Activated CD4-positive, alpha-beta T cell treated with anti-CD3 and anti-CD28 coated beads for 36 hours (primary cell): Measurements from ENCODE around the gene NATD1. TPM values are rescaled to one million over a fixed set of nuclear protein-coding genes. Genes with fewer than 3 reads are reported as not detected.

ENCODE experiments used
- ATAC-seq: fragments of 200-7000 bp; cut with Tn5 transposase; one replicate; pipeline ENCODE4 v1.10.0; 2021; ENCODE audit warnings: mild to moderate bottlenecking, moderate library complexity
- CTCF ChIA-PET: fragments of 350-600 bp; sonication (Branson Sonifier 250); formaldehyde crosslinking; loops from one replicate; lab custom pipeline; 2021; ENCODE audit warnings: antibody characterized with exemption; lab: Charles Lee
- POLR2A ChIA-PET: fragments of 350-600 bp; sonication (Branson Sonifier 250); formaldehyde crosslinking; loops from one replicate; lab custom pipeline; 2021; ENCODE audit warnings: antibody characterized with exemption, inconsistent platforms; lab: Charles Lee
- DNase-seq: peaks from one replicate; pipeline ENCODE4 v3.0.0-alpha.2; 2020
- H3K27ac Mint-ChIP-seq: one replicate; pipeline ENCODE4 v1.8.0; 2021; ENCODE audit warnings: mixed read lengths
- H3K27me3 Mint-ChIP-seq: one replicate; pipeline ENCODE4 v1.8.0; 2021; ENCODE audit warnings: mixed read lengths
- H3K36me3 Mint-ChIP-seq: one replicate; pipeline ENCODE4 v1.8.0; 2021; ENCODE audit warnings: low read depth, mixed read lengths
- H3K4me1 Mint-ChIP-seq: one replicate; pipeline ENCODE4 v1.8.0; 2021; ENCODE audit warnings: mixed read lengths
- H3K4me3 Mint-ChIP-seq: one replicate; pipeline ENCODE4 v1.8.0; 2021; ENCODE audit warnings: mild to moderate bottlenecking, moderate library complexity, mixed read lengths
- H3K9me3 Mint-ChIP-seq: one replicate; pipeline ENCODE4 v1.8.0; 2021; ENCODE audit warnings: low read depth, mixed read lengths
- intact Hi-C, 2 experiments: fragments of 100-400 bp; cut with DNase I in 1 of 2; cut with micrococcal nuclease in 1 of 2; formaldehyde crosslinking; loops; one replicate each; pipeline versions ENCODE4 v1.14.2 to v1.15.1; 2022 to 2024; cut with DNase I, micrococcal nuclease
- total RNA-seq, 2 experiments: library from RNA; stranded (reverse); gene quantifications; one replicate each; pipeline ENCODE4 v1.2.3, GENCODE V29; 2021

The NATD1 gene
- total RNA-seq, 2 experiments from 2014 or later: 1.5 to 1.7 TPM

DNA sequence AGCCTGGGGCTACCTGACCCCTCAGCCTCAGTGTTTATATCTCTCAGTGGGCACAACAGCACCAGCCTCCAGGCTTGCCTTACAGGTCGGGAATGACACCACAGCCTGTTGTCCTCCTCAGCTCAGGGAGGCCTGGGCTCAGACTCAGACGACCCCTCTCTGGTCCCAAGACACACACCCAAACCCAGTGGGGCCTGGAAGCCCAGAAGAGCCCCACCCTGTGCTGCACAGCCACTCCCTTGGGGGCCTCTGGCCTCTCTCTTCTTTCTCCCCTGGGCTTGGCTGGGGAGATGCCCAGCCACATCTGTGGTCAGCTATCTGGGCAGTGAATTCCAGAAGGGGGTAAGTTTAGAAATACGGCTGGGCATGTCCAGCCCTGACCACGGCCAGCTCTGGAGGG, 2.4 kb downstream of the NATD1 start:
- Mint-ChIP-seq H3K36me3 (no peaks in the 10 kb centered on the region), H3K9me3 (no peaks in the 10 kb centered on the region), H3K27ac (no peak overlapping the region), H3K4me3 (no peak overlapping the region), H3K4me1 (peaks cover 7% of the 10 kb centered on the region), H3K27me3 (no peaks in the 10 kb centered on the region)
- intact Hi-C loops: no loop called here
- ChIA-PET POLR2A (interaction anchor here (0.6 kb wide), 1 partner anchor 151 kb away, joined by 3 read pairs; no protein-coding TSS in a partner anchor), CTCF (no interaction called here)
- ATAC-seq: no peak
- no peak for DNase-seq

DNA sequence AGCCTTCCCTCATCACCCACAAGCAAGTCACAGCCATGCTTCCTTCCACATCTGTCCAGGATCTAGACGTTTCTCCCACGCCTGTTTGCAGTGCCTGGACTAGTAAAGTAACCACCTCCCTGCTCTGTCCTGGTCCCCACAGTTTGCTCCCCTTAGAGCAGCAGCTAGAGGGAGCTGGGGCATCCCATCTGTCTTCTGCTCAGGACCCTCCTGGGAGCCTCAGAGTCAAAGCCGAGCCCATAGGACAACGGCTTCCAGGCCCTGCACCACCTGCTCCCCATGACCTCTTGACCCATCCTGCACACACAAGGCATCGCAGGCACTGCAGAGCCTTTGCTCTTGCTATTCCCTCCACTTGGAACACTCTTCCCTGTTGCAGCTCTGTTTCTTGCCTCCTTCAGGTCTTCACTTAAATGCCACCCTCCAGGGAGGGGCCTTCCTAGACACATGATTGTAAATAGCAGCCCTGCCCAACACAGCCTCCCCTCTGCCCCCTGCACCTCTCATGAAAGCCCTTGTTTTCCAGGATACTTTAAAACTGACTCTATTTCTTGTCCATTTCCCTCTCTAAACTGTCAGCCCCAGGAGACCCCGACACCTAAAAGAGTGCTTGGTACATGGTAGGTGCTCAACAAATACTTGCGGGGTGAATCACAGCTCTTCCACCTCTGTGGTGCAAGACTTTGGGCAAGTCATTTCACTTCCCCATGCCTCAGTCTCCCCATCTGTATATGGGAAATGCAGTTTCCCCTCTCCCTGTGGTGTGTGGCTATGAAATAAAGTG, 3.1 kb downstream of the NATD1 start:
- Mint-ChIP-seq H3K9me3 (no peaks in the 10 kb centered on the region), H3K4me3 (no peak overlapping the region), H3K27me3 (no peaks in the 10 kb centered on the region), H3K4me1 (peaks cover 8% of the 10 kb centered on the region), H3K27ac (no peak overlapping the region), H3K36me3 (no peaks in the 10 kb centered on the region)
- CTCF ChIA-PET: interaction anchor here (0.7 to 1.2 kb wide), 2 partner anchors 11 to 26 kb away, joined by 3 to 4 read pairs; no protein-coding TSS in a partner anchor
- ATAC-seq: no peak
- DNase-seq: no peak
- POLR2A ChIA-PET: interaction anchor here (0.6 kb wide), 1 partner anchor 18 kb away, joined by 3 read pairs; no protein-coding TSS in a partner anchor
- intact Hi-C loops: no loop called here

DNA sequence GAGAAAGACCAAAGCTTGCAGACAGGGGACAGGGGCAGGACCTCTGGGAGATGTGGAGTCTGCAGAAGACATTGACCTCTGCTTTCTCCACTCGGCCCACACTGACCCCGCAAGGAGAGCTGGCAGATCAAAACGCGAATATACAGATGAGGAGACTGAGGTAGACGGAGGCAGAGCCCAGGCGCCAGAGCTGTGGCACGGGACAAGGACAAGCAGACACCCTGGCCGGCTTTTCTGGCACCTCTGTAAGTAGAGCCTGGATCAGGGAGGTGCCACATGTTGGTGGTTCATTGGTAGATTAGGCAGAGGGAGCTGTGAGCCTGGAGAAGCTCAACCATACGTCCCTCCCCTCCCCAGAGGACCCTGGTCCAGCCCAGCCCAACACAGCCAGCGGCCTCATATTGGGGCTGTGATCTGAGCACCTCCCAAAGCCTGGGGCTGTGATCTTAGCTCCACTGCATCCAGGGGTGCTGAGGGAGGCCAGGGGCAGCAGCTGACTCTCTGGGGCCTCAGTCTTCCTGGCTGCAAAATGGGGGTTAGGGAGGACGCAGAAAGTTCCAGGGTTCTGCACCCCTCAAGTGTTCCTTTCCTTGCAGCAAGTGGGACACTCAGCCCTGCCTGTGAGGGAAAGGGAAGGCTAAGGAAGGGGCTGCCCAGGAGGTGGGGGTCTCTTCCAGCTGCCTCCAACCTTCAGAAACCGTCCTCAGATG, 4.0 kb downstream of the NATD1 start:
- no peak overlapping the region for H3K4me3 Mint-ChIP-seq
- H3K4me1 Mint-ChIP-seq: peaks cover 8% of the 10 kb centered on the region
- no peak for DNase-seq
- no peak for ATAC-seq
- H3K36me3 Mint-ChIP-seq: no peaks in the 10 kb centered on the region
- ChIA-PET CTCF (interaction anchor here (0.7 to 1.2 kb wide), 2 partner anchors 10 to 27 kb away, joined by 3 to 4 read pairs; no protein-coding TSS in a partner anchor), POLR2A (no interaction called here)
- H3K27me3 Mint-ChIP-seq: no peaks in the 10 kb centered on the region
- H3K27ac Mint-ChIP-seq: no peak overlapping the region
- intact Hi-C loops: no loop called here
- no peaks in the 10 kb centered on the region for H3K9me3 Mint-ChIP-seq

DNA sequence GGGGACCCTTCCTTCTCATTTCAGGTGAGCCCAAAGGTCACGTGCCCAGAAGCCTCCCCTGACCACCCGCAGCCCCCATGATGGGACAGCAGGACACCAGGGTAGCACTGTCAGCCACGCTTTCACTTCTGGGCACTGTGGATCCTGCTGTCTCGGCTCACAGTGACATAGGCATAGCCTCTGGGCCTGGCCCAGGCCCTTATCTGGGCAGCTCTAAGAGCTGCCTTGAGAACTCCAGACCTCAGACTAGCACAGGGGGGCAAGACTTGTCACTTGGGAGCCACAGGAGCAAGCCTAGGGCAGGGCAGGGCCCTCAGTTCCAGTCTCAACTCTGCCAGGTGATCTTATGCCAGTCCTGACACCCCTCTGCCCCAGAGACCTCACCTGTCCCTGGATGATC, 4.7 kb downstream of the NATD1 start:
- ChIA-PET POLR2A (no interaction called here), CTCF (interaction anchor here (1.2 kb wide), 1 partner anchor 28 kb away, joined by 3 read pairs; no protein-coding TSS in a partner anchor)
- H3K36me3 Mint-ChIP-seq: no peaks in the 10 kb centered on the region
- no peak overlapping the region for H3K27ac Mint-ChIP-seq
- peaks cover 4% of the 10 kb centered on the region for H3K4me1 Mint-ChIP-seq
- H3K4me3 Mint-ChIP-seq: no peak overlapping the region
- no peaks in the 10 kb centered on the region for H3K9me3 Mint-ChIP-seq
- ATAC-seq (no peak), DNase-seq (no peak)
- H3K27me3 Mint-ChIP-seq: no peaks in the 10 kb centered on the region
- intact Hi-C loops: no loop called here

DNA sequence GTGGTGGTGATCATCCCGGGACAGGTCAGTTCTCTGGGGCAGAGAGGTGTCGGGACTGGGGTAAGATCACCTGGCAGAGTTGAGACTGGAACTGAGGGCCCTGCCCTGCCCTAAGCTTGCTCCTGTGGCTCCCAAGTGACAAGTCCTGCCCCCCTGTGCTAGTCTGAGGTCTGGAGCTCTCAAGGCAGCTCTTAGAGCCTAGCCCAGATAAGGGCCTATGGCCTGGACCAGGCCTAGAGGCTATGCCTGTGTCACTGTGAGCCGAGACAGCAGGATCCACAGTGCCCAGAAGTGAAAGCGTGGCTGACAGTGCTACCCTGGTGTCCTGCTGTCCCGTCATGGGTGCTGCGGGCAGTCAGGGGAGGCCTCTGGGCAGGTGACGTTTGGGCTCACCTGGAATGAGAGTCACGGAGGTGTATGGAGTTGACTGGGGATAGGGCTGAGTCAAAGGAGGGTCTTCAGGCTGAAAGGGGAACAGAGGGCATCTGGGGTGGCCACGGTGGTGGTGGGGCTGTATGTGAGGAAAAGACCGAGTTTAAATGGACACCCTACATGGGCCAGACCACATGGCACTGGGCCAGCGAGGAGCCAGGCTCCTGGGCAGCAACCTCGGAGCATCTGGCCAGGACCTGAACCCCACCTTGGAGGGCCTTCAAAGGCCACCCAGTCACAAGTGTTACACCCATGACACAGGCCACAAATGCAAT, 5.5 kb downstream of the NATD1 start:
- H3K27ac Mint-ChIP-seq: no peak overlapping the region

DNA sequence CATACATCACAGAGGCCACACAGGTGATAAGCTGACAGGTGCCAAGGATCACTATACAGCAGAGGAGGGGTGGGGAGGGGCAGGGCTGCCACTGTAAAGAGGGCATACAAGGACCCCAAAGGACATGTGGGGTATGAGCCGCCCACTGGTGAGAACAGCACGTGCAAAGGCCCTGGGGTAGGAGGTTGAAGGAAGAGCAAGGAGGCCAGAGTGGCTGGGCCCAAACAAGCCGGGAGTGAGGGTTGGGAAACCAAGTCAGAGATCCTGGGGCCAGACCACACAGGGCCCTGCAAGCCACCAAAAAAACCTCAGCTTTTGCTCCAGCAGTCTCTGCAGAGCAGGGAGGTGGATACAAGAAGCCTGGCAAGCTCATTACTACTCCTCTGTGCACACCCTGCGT, 6.5 kb downstream of the NATD1 start:
- Mint-ChIP-seq H3K36me3 (no peaks in the 10 kb centered on the region), H3K4me3 (no peak overlapping the region), H3K9me3 (no peaks in the 10 kb centered on the region), H3K27ac (no peak overlapping the region), H3K4me1 (peaks cover 3% of the 10 kb centered on the region), H3K27me3 (no peaks in the 10 kb centered on the region)
- ATAC-seq (no peak), DNase-seq (no peak)
- ChIA-PET POLR2A (interaction anchor here (0.7 kb wide), 1 partner anchor 135 kb away, joined by 3 read pairs; no protein-coding TSS in a partner anchor), CTCF (no interaction called here)
- intact Hi-C loops: no loop called here

More for the DNA sequence above, 5.5 kb downstream of the NATD1 start:
- DNase-seq (no peak), ATAC-seq (no peak)
- intact Hi-C loops: no loop called here
- Mint-ChIP-seq H3K4me1 (peaks cover 3% of the 10 kb centered on the region), H3K9me3 (no peaks in the 10 kb centered on the region), H3K4me3 (no peak overlapping the region), H3K36me3 (no peaks in the 10 kb centered on the region), H3K27me3 (no peaks in the 10 kb centered on the region)
- CTCF ChIA-PET: no interaction called here
- POLR2A ChIA-PET: no interaction called here

DNA sequence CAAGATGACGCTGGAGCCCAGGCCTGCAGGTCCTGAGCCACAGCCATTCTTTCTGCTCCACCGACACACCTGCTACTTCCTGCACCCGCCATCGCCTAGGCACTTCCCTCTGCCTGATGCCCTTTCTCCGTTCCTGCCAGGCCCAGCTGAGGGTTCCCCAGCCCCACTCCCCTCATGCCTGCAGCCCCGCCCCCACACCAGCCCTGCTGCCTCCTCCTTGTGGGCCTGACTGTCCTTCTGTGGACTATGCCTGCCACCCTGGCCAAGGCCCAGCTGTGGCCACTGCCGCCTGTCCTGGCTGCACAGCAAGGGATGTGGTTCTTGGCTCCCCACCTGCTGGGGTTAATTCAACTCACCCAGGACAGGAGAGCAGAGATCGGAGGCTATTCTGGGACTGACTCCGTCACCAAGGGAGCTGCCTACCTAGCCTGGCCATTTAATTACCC, 7.5 kb downstream of the NATD1 start:
- Mint-ChIP-seq H3K4me3 (no peak overlapping the region), H3K4me1 (peaks cover 3% of the 10 kb centered on the region)
- CTCF ChIA-PET: interaction anchor here (0.6 kb wide), 1 partner anchor 91 kb away, joined by 3 read pairs; no protein-coding TSS in a partner anchor

DNA sequence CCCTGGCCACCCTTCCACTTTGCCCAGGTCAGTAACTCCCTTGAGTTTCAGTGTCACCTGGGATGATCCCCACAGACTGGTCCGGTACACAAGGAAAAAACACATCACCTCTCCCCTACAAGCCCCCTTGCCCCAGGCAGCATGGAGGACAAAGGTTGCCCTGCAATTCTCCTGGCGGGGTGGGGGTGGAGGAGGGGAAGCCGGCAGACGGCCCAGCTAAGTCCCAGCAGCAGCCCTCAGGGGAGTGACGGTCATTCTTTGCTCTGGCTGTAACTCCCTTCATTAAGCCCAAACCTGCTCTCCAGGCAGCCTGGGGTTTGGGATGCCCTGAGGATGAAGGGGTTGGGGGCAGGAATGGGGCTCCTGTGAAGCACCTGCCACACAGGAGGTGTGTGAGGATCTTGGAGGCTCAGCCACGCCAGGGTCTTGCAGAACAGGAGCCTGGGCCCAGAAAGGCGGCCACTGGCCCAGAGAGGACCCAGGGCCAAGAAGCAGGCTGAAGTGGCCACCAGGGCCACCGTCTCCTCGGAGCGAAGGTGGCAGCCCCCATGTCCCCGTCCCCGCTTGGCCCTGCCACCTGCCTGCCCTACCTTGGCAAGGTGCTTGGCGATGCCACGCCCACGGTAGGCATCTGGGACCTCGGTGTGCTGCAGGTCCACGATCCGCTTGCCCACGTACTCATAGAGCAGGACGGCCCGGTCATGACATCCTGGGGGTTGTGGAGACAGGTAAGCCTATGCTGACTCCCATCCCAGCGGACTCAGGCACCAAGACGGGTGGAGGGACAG, 9.5 kb downstream of the NATD1 start:
- Mint-ChIP-seq H3K27me3 (no peaks in the 10 kb centered on the region), H3K4me1 (peaks cover 3% of the 10 kb centered on the region), H3K9me3 (no peaks in the 10 kb centered on the region), H3K4me3 (no peak overlapping the region), H3K36me3 (no peaks in the 10 kb centered on the region), H3K27ac (no peak overlapping the region)
- ChIA-PET POLR2A (no interaction called here), CTCF (no interaction called here)
- ATAC-seq: no peak
- no peak for DNase-seq
- intact Hi-C loops: no loop called here

More for the DNA sequence above, 7.5 kb downstream of the NATD1 start:
- Mint-ChIP-seq H3K36me3 (no peaks in the 10 kb centered on the region), H3K27ac (no peak overlapping the region), H3K27me3 (no peaks in the 10 kb centered on the region), H3K9me3 (no peaks in the 10 kb centered on the region)
- POLR2A ChIA-PET: no interaction called here
- no peak for DNase-seq
- no peak for ATAC-seq
- intact Hi-C loops: no loop called here

DNA sequence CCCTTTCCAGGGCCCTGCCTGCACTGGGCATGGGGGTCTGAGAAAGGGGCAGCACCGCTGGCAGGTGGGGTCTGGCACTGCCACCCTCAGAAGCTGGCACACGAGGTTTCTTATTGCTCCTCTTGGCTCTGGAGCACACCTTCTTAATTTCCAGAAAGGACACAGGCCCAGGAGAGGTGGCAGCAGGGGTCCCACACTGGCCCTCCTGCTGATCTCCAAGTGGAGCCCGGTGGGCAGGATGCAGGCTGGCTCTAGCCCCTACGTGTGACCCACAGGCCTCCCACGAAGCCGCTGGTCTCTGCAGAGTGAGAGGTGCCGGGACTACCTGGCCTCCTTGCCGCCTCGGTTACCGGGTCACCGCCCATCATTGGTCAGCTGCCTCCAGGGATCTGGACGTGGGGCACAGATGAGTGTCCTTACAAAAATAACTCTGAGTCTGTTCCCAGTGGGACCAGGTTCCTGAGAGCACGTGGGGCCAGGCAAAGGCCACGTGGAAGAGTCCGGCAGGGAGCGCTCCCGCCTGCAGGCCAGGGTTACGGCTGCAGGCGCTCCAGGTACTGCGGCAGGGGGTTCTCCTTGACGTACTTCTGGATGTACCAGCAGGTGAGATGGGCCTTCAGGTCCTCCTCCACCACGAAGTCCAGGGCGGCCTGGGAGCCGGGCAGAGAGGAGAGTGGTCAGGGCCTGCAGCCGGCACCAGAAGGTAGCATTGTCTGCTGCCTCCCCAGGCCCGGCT, 10.3 kb downstream of the NATD1 start:
- DNase-seq: no peak
- H3K4me1 Mint-ChIP-seq: peaks cover 3% of the 10 kb centered on the region
- no peaks in the 10 kb centered on the region for H3K27me3 Mint-ChIP-seq
- H3K36me3 Mint-ChIP-seq: no peaks in the 10 kb centered on the region
- H3K9me3 Mint-ChIP-seq: no peaks in the 10 kb centered on the region
- CTCF ChIA-PET: no interaction called here
- ATAC-seq: no peak
- H3K4me3 Mint-ChIP-seq: no peak overlapping the region
- POLR2A ChIA-PET: no interaction called here
- no peak overlapping the region for H3K27ac Mint-ChIP-seq
- intact Hi-C loops: no loop called here

DNA sequence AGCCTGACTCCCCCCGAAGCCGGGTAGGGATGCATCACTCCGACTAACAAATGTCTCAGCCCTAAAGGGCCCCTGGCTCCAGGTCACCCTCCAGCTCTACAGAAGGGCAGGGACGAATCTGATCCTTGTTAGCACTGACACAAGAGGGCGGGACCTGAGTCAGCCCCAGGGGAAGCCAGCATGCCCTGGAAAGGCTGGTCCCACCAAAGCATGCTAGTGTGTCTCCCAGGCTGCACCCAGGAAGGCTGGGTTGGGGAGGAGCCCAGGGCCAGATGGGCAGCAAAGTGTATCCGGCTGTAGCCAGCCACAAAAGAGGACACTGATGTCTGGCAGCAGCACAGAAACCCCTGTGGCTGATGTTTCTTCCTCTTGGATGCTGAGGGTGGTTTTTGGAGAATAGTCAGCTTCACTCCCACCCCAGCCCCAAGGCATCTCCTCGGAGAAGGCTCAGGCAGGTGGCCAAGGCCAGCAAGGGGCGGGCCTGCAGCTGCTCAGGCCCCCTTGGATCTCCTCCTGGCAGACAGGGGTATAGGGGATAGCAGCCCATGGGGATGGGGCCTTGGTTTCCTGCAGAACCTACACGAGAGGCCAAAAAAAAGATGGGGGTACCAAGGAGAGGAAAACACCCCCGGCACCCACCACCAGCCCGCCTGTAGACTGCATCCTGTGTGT, 11.0 kb downstream of the NATD1 start:
- intact Hi-C loops: no loop called here
- DNase-seq (no peak), ATAC-seq (no peak)
- CTCF ChIA-PET: no interaction called here
- POLR2A ChIA-PET: no interaction called here
- no peaks in the 10 kb centered on the region for H3K36me3 Mint-ChIP-seq
- no peaks in the 10 kb centered on the region for H3K9me3 Mint-ChIP-seq
- H3K4me3 Mint-ChIP-seq: no peak overlapping the region
- H3K27me3 Mint-ChIP-seq: no peaks in the 10 kb centered on the region
- no peak overlapping the region for H3K27ac Mint-ChIP-seq
- H3K4me1 Mint-ChIP-seq: peaks cover 3% of the 10 kb centered on the region
